Ovary (tissue), 9 donors: ENCODE data around the gene UQCR11. TPM values are rescaled to one million over a fixed set of nuclear protein-coding genes. Genes with fewer than 3 reads are reported as not detected.
A peak's percentile ranks its signal among the peaks of the same experiment; 100 is the strongest.

Experiments used
- DNase-seq, 5 donors: peaks; one replicate each; pipeline ENCODE4 v3.0.0-alpha.2; 2019 to 2020
- H3K27ac ChIP-seq, 2 donors: fragments of 200-600 bp; one replicate each; pipeline versions ENCODE4 v1.5.1 to v1.8.0; 2019 to 2022
- H3K27me3 ChIP-seq: fragments of 200-600 bp; one replicate; pipeline ENCODE4 v1.8.0; 2022
- H3K36me3 ChIP-seq: fragments of 200-600 bp; sonication (generic); one replicate; pipeline ENCODE4 v1.5.1; 2019
- H3K4me1 ChIP-seq: one replicate; pipeline ENCODE4 v1.8.1; 2013; ENCODE audit warnings: mild to moderate bottlenecking, moderate library complexity; ENCODE audit not compliant: insufficient read depth
- H3K4me3 ChIP-seq: fragments of 200-600 bp; sonication (generic); one replicate; pipeline ENCODE4 v1.5.1; 2017
- H3K9me3 ChIP-seq, 2 donors: fragments of 200-600 bp in 1 of 2; sonication (generic) in 1 of 2; one replicate each; pipeline versions ENCODE4 v1.5.1 to v1.8.1; 2013 to 2019; ENCODE audit warnings: mild to moderate bottlenecking in 1 of 2, moderate library complexity in 1 of 2
- EP300 ChIP-seq: sonication (generic); formaldehyde crosslinking; IDR thresholded peaks from one replicate; pipeline ENCODE4 v1.6.1; 2017; ENCODE audit warnings: antibody characterized with exemption
- POLR2A ChIP-seq: fragments of 450-650 bp; IDR thresholded peaks from one replicate; pipeline ENCODE4 v1.6.1; 2017; ENCODE audit warnings: antibody characterized with exemption, mild to moderate bottlenecking, moderate library complexity
- WGBS, 3 donors: extraction: QIAGEN DNeasy Blood & Tissue Kit in 1 of 3; methylation state at CpG; one replicate each; pipeline versions ENCODE4 v1.1.5 to v1.1.7; 2013 to 2017; 5-methylcytosine and 5-hydroxymethylcytosine counted together
- intact Hi-C, 4 donors: fragments of 100-400 bp; cut with DNase I; formaldehyde crosslinking; loops; one replicate each; pipeline versions ENCODE4 v1.11.0 to v1.15.1; 2022 to 2023
- polyA plus RNA-seq, 2 donors: library from polyadenylated mRNA; stranded (reverse); fragments of 200-250 nt in 1 of 2; fragments of 350-450 nt in 1 of 2; fragmentation: Illumina TruSeq in 1 of 2; extraction: RNeasy Lipid Tissue Mini Kit (QIAGEN cat#74804) in 1 of 2; gene quantifications; one replicate each; pipeline ENCODE4 v1.2.3, GENCODE V29; 2013 to 2014
- total RNA-seq, 7 donors: library from RNA; depleted of rRNA in 2 of 7; stranded (reverse); fragments of >200 nt in 2 of 7; fragmentation: NEBNext Ultra II Directional in 3 of 7; extraction: Animal tissue kit (Norgen Biotek cat#: 25700) in 3 of 7; gene quantifications; one replicate each; pipeline versions ENCODE4 v1.1.0 to v1.2.4, GENCODE V29; 2016 to 2023
- TF ChIP-seq, protein P1 (sequence below), 3 donors: fragments of 450-650 bp in 2 of 3; fragments of 200-600 bp in 1 of 3; IDR thresholded peaks; one replicate each; pipeline versions ENCODE4 v1.5.1 to v1.8.0; 2016 to 2022; ENCODE audit warnings: antibody characterized with exemption in 3 of 3, mild to moderate bottlenecking in 1 of 3
- donor health status: DM: no; HTN: no; CAD: no; lungs with moderate emphysema.
- donor health status: DM: no; HTN: no; CAD: no.
- donor health status: Bipolar disorder and iron deficiency.
- donor health status: DM: yes; HTN: yes; CAD: no.
- donor health status: DM: no; HTN: no; CAD: no.
- donor health status: DM: yes; HTN: yes; CAD: no.

The UQCR11 gene
- total and polyA plus RNA-seq, 9 donors = 39.5 to 132 (median 92.9) TPM

DNA sequence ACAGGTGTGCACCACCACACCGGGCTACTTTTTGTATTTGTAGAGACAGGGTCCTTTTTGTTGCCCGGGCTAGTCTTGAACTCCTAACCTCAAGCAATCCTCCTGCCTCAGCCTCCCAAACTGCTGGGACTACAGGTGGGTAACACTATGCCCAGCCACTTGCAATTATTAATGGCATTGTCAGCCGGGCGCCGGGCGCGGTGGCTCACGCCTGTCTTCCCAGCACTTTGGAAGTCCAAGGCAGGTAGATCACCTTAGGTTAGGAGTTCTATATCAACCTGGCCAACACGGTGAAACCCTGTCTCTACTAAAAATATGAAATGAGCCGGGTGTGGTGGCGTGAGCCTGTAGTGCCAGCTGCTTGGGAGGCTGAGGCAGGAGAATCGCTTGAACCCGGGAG lies 34.4 kb downstream of the UQCR11 start:
- 92 to 96% (median 95%) methylated on average over 13 of the region's 13 CpGs for WGBS, 3 donors
- H3K9me3 ChIP-seq = no peaks in the 10 kb centered on the region

DNA sequence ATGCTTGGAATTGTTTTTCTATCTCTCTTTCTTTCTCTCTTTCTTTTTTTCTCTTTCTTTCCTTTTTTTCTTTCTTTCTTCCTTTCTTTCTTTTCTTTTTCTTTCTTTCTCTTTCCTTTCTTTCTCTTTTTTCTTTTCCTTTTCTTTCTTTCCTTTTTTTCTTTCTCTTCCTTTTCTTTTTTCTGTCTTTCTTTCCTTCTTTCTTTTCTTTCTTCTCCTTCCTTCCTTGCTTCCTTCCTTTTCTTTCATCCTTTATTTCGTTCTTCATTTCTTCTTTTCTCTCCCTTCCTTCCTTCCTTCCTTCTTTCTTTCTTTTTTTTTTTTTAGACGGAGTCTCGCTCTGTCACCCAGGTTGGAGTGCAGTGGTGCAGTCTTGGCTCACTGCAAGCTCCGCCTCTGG lies 35.3 kb downstream of the UQCR11 start:
- TF ChIP-seq, protein P1, sequence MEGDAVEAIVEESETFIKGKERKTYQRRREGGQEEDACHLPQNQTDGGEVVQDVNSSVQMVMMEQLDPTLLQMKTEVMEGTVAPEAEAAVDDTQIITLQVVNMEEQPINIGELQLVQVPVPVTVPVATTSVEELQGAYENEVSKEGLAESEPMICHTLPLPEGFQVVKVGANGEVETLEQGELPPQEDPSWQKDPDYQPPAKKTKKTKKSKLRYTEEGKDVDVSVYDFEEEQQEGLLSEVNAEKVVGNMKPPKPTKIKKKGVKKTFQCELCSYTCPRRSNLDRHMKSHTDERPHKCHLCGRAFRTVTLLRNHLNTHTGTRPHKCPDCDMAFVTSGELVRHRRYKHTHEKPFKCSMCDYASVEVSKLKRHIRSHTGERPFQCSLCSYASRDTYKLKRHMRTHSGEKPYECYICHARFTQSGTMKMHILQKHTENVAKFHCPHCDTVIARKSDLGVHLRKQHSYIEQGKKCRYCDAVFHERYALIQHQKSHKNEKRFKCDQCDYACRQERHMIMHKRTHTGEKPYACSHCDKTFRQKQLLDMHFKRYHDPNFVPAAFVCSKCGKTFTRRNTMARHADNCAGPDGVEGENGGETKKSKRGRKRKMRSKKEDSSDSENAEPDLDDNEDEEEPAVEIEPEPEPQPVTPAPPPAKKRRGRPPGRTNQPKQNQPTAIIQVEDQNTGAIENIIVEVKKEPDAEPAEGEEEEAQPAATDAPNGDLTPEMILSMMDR (IDR thresholded peaks at IDR 0.05) = no peak
- no peak for TF ChIP-seq POLR2A
- no peaks in the 10 kb centered on the region for H3K36me3 ChIP-seq
- H3K27me3 ChIP-seq = no peaks in the 10 kb centered on the region
- no peak for DNase-seq
- H3K27ac ChIP-seq = no peak overlapping the region
- 86 to 90% (median 88%) methylated on average over 4 of the region's 4 CpGs for WGBS, 3 donors
- H3K4me1 ChIP-seq = peaks cover 6% of the 10 kb centered on the region
- no peaks in the 10 kb centered on the region for H3K9me3 ChIP-seq
- intact Hi-C loops = no loop called here
- no peak overlapping the region for H3K4me3 ChIP-seq

More for the DNA sequence above, 34.4 kb downstream of the UQCR11 start:
- H3K36me3 ChIP-seq = no peaks in the 10 kb centered on the region
- TF ChIP-seq, protein P1 (IDR thresholded peaks at IDR 0.05) = no peak
- TF ChIP-seq POLR2A (no peak), EP300 (no peak)
- DNase-seq = peak in 1 of 5 donors; percentile 16
- intact Hi-C loops = no loop called here
- peaks cover 5% of the 10 kb centered on the region for H3K4me1 ChIP-seq
- no peak overlapping the region for H3K27ac ChIP-seq
- no peaks in the 10 kb centered on the region for H3K27me3 ChIP-seq
- no peak overlapping the region for H3K4me3 ChIP-seq

DNA sequence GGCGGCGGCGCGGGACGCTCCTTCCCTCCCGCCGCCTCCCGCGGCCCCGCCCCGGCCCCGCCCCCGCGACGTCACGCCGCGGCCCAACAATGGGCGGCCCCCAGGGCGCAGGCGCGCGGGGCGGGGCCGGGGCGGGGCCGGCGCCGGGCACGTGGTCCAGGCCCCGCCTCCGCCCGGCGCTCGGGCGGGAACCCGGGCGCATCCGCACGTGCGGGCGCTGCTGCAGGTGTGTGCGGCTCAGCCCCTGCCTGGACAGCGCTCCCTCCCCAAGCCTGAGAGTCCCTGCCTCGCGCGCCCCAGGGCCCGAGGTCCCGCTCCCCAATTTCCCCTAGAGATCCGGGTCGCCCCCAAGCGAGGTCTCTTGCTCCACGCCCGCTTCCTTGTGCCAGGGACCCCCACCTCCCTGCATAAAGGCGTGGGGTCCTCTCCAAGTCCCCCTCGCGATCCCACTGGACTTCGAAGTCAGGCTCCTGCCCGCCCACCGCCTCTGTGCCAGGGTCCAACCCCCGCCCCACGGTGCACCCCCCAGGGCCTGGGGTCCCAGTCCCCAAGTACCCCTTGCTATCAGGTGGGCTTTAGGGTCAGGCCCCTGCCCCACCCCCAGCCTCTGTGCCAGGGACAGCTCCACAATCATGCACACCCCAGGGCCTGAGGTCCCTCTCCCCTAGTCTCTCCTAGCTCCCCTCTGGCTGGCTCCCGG lies 36.8 kb downstream of the UQCR11 start, which contains the start of gene MEX3D:
MEX3D (minus strand) TSS at position 6 of the 700 bp plus-strand sequence. CDS start 267 bp downstream, outside the sequence.
- TF ChIP-seq POLR2A (no peak), EP300 (no peak)
- TF ChIP-seq, protein P1 (IDR thresholded peaks at IDR 0.05) = no peak
- peak; percentile 71 to 87 (median 84) for DNase-seq
- no peaks in the 10 kb centered on the region for H3K36me3 ChIP-seq
- H3K4me1 ChIP-seq = peaks cover 6% of the 10 kb centered on the region
- peak within 1 kb of the TSS; percentile 72 for H3K4me3 ChIP-seq
- H3K27ac ChIP-seq = peak within 1 kb of the TSS; percentile 87 to 90
- intact Hi-C loops = no loop called here
- no peaks in the 10 kb centered on the region for H3K9me3 ChIP-seq
- H3K27me3 ChIP-seq = no peaks in the 10 kb centered on the region
- WGBS, 3 donors = 5 to 15% (median 9%) methylated on average over 27 to 63 of the region's 63 CpGs

DNA sequence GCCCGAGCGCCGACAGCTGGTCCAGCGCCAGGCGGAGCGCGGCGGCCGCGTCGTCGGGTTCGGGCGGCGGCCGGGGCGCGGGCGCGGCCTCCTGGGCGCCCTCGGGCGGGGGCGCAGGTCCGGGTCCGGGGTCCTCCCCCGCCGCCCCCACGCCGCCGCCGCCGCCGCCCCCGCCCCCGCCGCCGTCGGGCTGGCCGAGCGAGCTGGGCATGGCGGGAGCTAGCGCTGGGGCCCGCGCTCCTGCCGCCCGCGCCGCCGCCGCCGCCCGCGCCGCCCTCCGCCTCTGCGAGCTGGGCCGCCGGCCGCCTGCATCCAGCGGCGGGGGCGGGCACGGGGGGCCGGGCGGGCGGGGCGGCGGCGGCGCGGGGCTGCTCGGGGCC lies 37.4 kb downstream of the UQCR11 start:
- H3K4me1 ChIP-seq = peaks cover 6% of the 10 kb centered on the region
- no peaks in the 10 kb centered on the region for H3K36me3 ChIP-seq
- peak in 1 of 5 donors; percentile 51 for DNase-seq
- no peak overlapping the region for H3K27ac ChIP-seq
- intact Hi-C loops = no loop called here
- WGBS, 3 donors = 0 to 1% (median 0%) methylated on average over 2 to 54 of the region's 73 CpGs
- peak overlapping the region; percentile 72 for H3K4me3 ChIP-seq
- no peaks in the 10 kb centered on the region for H3K27me3 ChIP-seq
- no peaks in the 10 kb centered on the region for H3K9me3 ChIP-seq
- TF ChIP-seq, protein P1 (IDR thresholded peaks at IDR 0.05) = no peak
- no peak for TF ChIP-seq POLR2A
